ENCODE data around the gene ZSCAN16. TPM values are rescaled to one million over a fixed set of nuclear protein-coding genes. Genes with fewer than 3 reads are reported as not detected.

Gene ZSCAN16
- total and polyA plus RNA-seq, 9 of the 15 experiments (the other 6 are each of a cell fraction or from before 2014, with no cell fraction given) = 0.08 TPM; not detected in 8

- Histone ChIP-seq H3K79me2 (ENCODE audit: control insufficient read depth, insufficient read depth, low read length) (peaks cover 55% of the 10 kb centered on the region), H3K4me2 (ENCODE audit: insufficient read depth, low read length) (peak overlapping the region; percentile 91), H3K4me3 (peak overlapping the region; percentile 72), H3K9me3 (replicated peaks; ENCODE audit: control insufficient read depth, insufficient read depth, low read depth, low read length) (no peaks in the 10 kb centered on the region; the same call in 1 of the 2 replicates), H4K20me1 (replicated peaks; ENCODE audit: control insufficient read depth, insufficient read depth, low read length) (no peaks in the 10 kb centered on the region; the same call in 1 of the 2 replicates), H3K36me3 (ENCODE audit: control insufficient read depth, insufficient read depth, low read length) (peaks cover 28% of the 10 kb centered on the region), H3K4me1 (replicated peaks in 1 of 2; ENCODE audit: control insufficient read depth in 2 of 2, insufficient read depth in 2 of 2, low read length in 2 of 2) (peaks cover 12 to 20% of the 10 kb centered on the region in 2 experiments; a peak in 4 of 5 replicates), H3K27ac (ENCODE audit: extremely low read depth, low read depth, low read length) (peak overlapping the region; percentile 96), H3K27me3 (ENCODE audit: control insufficient read depth in 2 of 2, insufficient read depth in 2 of 2, low read length in 2 of 2) (no peaks in the 10 kb centered on the region), H2AFZ (ENCODE audit: low read depth, low read length) (peak overlapping the region; percentile 97), H3K9ac (ENCODE audit: insufficient read depth in 1 of 2, low read depth in 2 of 2, low read length in 2 of 2) (peak overlapping the region; percentile 93 to 98), H3K9me1 (ENCODE audit: control insufficient read depth, insufficient read depth, low read length) (no peaks in the 10 kb centered on the region)
- POLR2A ChIA-PET = interaction anchor here (0.5 to 2.0 kb wide), 26 partner anchors 8 to 1003 kb away, joined by 3 to 9 read pairs (median 4); partner anchors contain the start of genes ZKSCAN3 and ZSCAN26
- intact Hi-C loops (cut with micrococcal nuclease) = loop anchor here (1.0 to 5.0 kb wide), 6 partner anchors 76 to 352 kb away; partner anchors contain the start of genes ZKSCAN4, ZSCAN26 and ZSCAN31
- WGBS (ENCODE audit: insufficient coverage, low coverage, missing lambda C conversion rate) = under 1% methylated on average over 58 of the region's 58 CpGs
- DNase-seq (ENCODE audit: extremely low read depth in 1 of 4, low spot score in 3 of 4) (peak; percentile 84 to 99 (median 88)), ATAC-seq (peak; percentile 80), FAIRE-seq (peak; percentile 93)
- BruUV-seq (replicated peaks) = no TSS peak
- in situ Hi-C loops (cut with MboI) = loop anchor here (5.0 kb wide), 1 partner anchor 220 kb away; no protein-coding TSS in a partner anchor
- CTCF ChIA-PET (ENCODE audit: low intra/inter-chr PET ratio) = no interaction called here
- TF ChIP-seq, protein P1, sequence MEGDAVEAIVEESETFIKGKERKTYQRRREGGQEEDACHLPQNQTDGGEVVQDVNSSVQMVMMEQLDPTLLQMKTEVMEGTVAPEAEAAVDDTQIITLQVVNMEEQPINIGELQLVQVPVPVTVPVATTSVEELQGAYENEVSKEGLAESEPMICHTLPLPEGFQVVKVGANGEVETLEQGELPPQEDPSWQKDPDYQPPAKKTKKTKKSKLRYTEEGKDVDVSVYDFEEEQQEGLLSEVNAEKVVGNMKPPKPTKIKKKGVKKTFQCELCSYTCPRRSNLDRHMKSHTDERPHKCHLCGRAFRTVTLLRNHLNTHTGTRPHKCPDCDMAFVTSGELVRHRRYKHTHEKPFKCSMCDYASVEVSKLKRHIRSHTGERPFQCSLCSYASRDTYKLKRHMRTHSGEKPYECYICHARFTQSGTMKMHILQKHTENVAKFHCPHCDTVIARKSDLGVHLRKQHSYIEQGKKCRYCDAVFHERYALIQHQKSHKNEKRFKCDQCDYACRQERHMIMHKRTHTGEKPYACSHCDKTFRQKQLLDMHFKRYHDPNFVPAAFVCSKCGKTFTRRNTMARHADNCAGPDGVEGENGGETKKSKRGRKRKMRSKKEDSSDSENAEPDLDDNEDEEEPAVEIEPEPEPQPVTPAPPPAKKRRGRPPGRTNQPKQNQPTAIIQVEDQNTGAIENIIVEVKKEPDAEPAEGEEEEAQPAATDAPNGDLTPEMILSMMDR (IDR thresholded peaks at IDR 0.05 in 2 of 3, conservative IDR thresholded peaks at IDR 0.05 in 1 of 3; ENCODE audit: insufficient read depth in 2 of 3, low read depth in 1 of 3, low read length in 3 of 3) = no peak
- TF ChIP-seq ZNF23 (CRISPR knock-in tag; IDR thresholded peaks at IDR 0.05) (no peak), SAFB2 (IDR thresholded peaks at IDR 0.05; ENCODE audit: borderline replicate concordance, low read depth, low read length, severe bottlenecking) (no peak), ZNF444 (CRISPR knock-in tag; IDR thresholded peaks at IDR 0.05) (no peak), FOXP1 (CRISPR knock-in tag; IDR thresholded peaks at IDR 0.05) (peak; percentile 81; the same call in 1 of the 2 replicates), PHF21A (IDR thresholded peaks at IDR 0.05; ENCODE audit: borderline replicate concordance, low read depth) (peak; percentile 91), REST (IDR thresholded peaks at IDR 0.05; ENCODE audit: borderline replicate concordance) (no peak; the same call in 1 of the 2 replicates), REST (CRISPR knock-in tag; IDR thresholded peaks at IDR 0.05; ENCODE audit: low read depth) (no peak; the same call in 1 of the 2 replicates)
These were observed 12.4 kb downstream of the ZSCAN16 start for GRCh38 chr6:28136585-28137504.
